Prostate gland (tissue), 2 donors: ENCODE data around the gene CLDN2.

Experiments used
- CTCF ChIP-seq, 4 experiments: fragments of 200-600 bp in 2 of 4; fragments of 450-650 bp in 2 of 4; sonication (generic) in 2 of 4; IDR thresholded peaks; 1 replicate in 3 of 4; 2 replicates in 1 of 4; pipeline ENCODE4 v1.5.1; 2016 to 2019; ENCODE audit warnings: antibody characterized with exemption in 4 of 4, mild to moderate bottlenecking in 2 of 4, moderate library complexity in 2 of 4
- POLR2A ChIP-seq: fragments of 450-650 bp; IDR thresholded peaks from one replicate; pipeline ENCODE4 v1.6.1; 2016; ENCODE audit warnings: antibody characterized with exemption, mild to moderate bottlenecking
- POLR2AphosphoS5 ChIP-seq: sonication (generic); formaldehyde crosslinking; IDR thresholded peaks from one replicate; pipeline ENCODE4 v1.6.1; 2017; ENCODE audit warnings: antibody characterized with exemption

GRCh38 chrX:106940068-106940467 is 19.9 kb downstream of the CLDN2 start:
- TF ChIP-seq CTCF (IDR thresholded peaks at IDR 0.05) (no peak), POLR2A (no peak), POLR2AphosphoS5 (no peak)
